ENCODE data around the gene SULT1C3.
"Not testable (repeated sequence)": the region's sequence is repeated elsewhere in the genome, so short reads cannot be mapped to it uniquely, and the experiment has no call there.

The SULT1C3 gene

GRCh38 chr2:108253106-108253505 lies 13.3 kb downstream of the SULT1C3 start:
- no peak for DNase-seq

GRCh38 chr2:108257757-108258331 lies 18.1 kb downstream of the SULT1C3 start:
- DNase-seq = no peak

DNA sequence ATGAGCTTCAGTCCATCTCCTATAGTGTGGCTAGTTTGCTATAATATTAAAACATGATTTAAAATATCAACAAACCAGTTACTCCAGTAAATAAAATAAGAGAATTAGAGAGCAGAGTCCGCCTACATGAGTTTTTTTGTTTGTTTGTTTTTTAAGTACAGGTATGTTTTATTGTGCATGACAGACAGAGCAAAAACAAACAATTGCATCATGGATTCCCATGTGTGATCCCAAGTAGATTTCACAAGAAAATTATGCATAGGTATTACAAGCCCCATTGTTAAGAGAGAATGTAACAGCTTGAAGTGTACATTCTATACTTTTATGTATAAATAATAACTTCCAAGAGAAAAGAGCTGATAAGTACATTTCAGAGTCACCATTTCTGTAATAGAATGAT lies 21.0 kb downstream of the SULT1C3 start:
- DNase-seq = no peak

GRCh38 chr2:108262036-108262435 lies 22.3 kb downstream of the SULT1C3 start:
- DNase-seq = no peak

DNA sequence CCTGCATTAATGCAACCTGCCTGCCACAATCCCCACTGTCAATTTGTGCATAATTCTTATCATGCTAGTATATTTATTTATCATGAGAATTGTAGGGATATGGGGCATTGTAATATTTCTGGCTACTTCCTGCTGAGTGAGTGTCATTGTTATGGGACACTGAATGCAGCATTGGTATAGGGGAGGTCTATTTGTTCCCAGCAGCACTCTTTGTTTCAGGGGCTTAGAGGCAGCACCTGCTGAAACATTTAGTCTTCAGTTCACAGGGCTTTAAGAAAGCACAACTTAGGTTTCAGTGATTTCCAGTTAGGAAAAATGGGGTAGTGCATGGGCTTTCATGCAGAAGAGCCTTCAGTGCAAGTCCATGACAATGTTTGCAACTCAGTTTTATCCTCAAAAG lies 23.6 kb downstream of the SULT1C3 start:
- DNase-seq = no peak

DNA sequence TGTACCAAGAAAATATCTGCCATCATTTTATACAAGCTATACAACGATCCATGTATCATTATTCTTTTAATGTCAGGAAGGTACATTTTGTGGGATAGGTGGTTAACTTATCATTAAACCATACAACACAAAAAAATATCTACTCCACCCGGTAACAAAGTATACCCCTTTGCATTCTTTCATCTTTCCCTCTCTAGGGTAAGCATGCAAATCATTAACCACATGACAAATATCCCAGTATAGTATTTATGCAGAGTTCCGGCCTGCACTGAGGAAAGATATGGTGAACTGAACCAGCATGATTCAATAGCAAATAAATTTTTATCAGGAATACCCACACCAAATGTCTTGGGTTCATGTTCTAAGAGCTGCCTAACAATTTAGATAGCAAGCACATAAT lies 26.4 kb downstream of the SULT1C3 start:
- no peak for DNase-seq

DNA sequence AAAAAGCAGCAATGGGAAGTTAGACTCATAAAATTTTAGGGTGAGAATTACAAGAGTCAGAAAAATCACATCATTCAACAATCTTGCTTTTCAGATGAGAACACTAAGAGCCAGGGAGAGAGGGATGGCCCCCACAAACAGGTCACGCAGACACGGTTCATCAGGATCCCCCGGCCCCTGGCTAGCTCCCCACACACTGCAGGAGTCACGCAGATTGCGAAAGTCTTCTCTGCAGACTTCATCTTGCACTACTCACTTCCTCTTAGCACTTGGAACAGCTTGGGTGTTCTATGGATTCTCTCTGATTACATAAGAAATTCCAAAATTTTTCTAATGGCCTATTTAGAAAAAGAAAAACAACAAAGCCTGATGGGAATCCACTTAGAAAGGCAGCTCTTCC lies 27.3 kb downstream of the SULT1C3 start:
- DNase-seq = no peak

DNA sequence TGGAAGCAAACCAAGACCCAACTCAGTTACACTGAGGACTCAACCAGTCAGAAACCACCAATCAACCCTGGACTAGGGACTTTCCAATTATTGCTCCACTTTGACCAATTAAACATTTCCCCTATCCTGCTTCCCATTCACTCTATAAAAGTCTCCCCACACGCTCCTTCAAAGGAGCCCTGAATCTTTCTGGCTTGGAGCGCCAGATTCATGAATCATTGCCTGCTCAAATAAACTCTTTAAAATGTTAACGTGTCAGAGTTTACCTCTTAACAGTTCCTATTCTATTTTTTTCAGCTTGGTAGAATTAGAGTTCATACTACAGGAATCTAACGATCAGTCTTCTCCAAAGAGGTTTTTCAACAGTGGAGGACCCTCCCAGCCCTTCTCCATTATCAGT lies 28.2 kb downstream of the SULT1C3 start:
- DNase-seq = no peak

DNA sequence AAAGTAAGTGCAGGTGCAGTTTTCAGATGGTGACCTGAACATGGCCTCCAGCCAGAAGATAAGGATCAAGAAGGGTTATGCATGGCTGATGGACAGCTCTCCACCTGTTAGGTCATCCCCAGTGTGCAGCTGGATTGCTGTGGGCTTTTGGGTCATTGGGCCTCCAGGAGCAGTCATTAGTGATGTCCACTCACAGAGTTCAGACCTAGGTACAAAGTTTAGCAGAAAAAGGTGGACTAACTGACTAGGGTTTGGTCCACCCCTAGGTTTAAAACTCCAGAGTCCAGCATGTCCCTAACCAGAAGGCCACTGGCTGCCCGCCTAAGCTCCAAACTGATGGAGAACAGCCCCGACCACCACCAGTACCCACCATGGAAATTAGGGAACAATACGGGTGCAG lies 30.6 kb downstream of the SULT1C3 start:
- no peak for DNase-seq

DNA sequence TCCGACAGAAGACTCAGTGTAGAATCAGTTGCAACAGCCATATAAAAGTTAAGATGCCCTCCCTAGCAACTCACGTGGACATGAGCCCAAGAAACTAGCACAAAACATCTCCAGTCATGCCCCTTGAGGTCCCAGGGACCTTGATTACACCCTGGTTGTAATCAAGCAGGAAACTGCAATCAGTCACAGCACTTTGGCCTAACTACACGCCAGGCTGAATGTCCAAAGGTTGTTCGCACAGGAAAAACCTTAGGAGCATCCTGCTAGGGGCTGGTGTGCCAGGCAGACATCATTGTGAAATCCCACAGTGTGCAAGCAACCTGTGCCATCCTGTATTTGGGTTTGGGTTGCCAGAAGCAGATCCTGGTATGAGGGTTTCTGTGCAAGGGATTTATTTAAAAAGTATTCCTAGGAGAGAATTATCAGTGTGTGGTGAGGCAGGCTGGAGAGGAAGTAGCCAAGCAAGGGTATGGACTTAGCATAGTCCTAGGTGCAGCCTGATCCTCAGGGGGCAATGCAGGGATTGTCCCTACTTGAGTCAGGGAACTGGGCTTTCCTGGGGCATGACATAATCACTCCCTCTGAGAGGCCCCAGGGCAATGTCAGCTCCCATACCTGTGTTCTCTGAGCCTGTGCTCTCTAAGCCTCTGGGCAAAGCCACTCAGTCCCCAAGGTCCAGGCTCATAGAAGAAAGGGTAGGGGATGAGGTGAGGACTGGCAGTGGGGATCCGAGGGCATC lies 31.2 kb downstream of the SULT1C3 start:
- DNase-seq = no peak

DNA sequence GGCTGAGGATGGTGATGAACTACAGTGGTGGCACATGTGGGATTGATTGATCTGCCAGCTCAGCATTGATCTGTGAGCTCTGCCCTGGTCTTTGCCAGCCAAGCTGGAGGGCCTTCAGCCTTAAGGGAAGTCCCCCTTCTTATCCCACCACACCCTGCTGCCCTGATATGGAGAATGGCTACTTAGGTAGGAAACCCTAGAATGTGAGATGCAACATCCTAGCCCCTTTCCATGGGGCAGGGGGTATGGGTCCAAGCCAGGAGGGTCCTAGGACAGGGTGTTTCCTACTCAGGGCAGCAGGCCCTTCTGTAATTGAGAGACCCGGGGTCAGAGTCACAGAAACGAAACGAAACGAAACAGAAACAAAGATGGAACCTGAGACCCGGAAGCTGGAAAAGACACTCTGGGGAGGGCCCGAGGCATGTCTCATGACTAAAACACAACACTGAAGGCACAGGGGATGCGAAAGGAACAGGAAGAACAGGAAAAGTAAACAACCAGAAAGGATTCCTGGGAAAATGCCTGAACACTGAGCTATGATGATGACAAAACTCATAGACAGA lies 32.0 kb downstream of the SULT1C3 start:
- no peak for DNase-seq

GRCh38 chr2:108278631-108279030 lies 38.9 kb downstream of the SULT1C3 start:
- DNase-seq = no peak

- no peak for DNase-seq
Measured at GRCh38 chr2:108279468-108279867, 39.7 kb downstream of the SULT1C3 start.

DNA sequence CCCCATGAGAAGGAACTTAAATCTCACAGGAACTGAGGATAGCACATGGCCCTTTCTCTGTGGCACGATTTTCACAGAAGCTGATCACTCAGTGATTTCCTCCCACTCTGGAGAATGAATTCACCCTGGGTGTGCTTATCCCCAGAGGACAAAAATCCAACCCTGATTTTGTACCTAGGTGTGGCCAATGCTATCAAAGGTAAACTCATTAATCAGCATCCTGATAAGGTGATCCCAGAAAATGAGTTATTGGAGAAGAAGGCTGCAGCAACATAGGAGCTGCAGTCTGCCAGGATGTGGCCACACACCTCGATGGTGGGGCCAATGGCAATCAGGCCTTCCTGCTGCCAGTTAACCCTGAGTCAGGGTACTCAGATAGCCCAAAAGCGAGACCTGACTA lies 40.7 kb downstream of the SULT1C3 start:
- DNase-seq = no peak

GRCh38 chr2:108284566-108284965 lies 44.8 kb downstream of the SULT1C3 start:
- DNase-seq = not testable (repeated sequence)

DNA sequence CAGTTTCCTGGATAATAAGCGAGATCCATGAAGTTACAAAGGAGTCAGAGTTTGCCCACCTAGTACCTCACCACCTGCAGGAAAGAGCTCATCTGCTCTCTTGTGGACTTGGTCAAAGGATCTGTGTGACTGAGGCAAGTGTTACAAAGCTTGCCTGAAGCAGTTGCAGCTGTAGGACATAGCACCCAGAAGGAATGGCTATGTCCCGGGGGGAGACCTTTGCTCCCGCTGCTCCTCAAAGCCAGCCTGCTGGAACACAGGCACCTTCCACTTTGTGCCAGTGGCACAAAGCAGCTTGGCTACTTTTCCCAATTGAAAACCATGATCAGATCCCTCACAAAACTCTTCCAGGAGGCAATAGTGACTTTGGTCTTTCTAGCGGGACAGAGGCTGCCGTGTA lies 45.8 kb downstream of the SULT1C3 start:
- DNase-seq = no peak

DNA sequence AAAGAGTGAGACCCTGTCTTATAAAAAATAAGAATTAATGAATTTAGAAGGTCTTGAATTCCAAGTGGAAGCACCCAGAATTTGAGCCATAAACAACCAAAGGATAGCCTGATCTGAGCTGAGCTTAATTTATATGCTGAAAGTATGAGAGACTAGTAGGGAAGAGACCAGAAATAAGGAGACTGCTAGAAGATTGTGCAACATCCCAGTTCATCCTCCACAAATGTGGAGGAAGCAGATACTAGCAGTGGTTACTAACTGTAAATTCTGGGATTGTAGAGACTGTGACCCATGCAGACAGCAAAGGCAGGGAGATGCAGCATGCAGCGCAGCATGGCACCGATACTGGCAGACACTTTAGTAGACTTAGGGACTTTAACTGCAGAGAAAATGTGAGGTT lies 47.4 kb downstream of the SULT1C3 start:
- no peak for DNase-seq

DNA sequence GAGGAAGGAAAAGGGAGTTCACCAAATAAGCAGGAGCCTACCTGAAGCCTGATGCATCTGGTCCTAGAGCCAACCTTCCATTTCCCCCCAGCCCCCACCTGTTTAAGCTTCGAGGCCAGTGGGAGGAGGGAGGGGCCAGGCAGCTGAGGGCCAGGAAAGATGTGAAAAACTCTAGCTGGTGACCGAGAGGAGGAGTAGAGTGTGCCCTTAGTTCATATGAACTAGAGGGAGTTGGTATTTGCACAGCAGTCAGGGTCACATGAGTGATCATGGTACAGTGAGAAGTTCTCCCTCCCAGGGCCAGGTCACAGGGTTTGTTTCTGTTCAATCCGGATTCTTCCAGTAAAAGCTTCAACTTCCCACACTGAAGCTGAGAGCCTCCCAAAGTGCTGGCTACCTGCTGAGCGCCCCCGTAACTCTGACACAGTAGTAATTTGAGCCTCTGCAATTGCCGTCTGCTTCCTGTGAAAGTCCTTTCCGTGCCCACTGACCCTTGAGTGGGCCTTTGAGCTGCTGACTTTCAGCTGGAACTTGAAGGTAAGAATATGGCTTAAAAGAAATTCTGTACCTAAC lies 48.9 kb downstream of the SULT1C3 start, which contains the start of gene SULT1C2:
Gene SULT1C2 (plus strand): TSS at position 362 of the 573 bp plus-strand sequence. CDS start 4,773 bp downstream, outside the sequence.
- DNase-seq = no peak

DNA sequence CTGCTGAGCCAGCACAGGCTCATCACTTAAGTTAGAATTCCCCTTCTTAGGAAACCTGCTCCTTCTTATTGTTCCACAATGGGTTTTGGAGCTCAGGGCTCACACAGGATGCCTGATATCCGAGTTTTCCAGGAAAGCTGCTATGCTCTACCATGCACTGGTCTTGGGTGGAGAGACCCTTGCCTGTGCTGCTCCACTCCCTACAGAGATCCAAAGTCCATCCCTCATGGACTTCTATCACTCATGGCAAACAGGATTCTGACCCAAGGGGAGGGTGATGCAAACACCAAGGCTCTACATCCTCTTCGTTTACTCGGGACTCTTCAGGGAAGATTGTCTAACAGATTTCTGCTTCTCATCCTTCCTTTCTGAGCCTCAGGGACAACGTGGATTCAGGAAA lies 54.1 kb downstream of the SULT1C3 start:
- no peak for DNase-seq

- DNase-seq = no peak
Measured at GRCh38 chr2:108297436-108298141, 57.8 kb downstream of the SULT1C3 start.

GRCh38 chr2:108301558-108301957 lies 61.8 kb downstream of the SULT1C3 start:
- no peak for DNase-seq

DNA sequence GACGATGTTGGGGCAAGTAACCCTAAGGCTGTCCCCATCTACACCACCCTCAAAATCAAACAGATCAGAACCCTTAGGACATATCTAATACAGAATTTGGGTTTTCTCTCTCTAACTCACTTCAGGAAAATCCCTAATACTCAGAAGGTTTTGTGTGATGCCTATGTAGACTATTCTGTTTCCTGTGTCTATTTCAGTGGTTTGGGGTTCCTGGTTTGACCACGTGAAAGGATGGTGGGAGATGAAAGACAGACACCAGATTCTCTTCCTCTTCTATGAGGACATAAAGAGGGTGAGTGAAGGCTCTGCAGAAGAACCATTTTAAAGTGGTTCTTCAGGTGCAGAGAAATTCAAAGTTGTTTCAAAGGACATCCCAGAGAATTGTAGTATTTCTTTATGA lies 65.2 kb downstream of the SULT1C3 start:
- DNase-seq = no peak

GRCh38 chr2:108305901-108306300 lies 66.1 kb downstream of the SULT1C3 start:
- no peak for DNase-seq

DNA sequence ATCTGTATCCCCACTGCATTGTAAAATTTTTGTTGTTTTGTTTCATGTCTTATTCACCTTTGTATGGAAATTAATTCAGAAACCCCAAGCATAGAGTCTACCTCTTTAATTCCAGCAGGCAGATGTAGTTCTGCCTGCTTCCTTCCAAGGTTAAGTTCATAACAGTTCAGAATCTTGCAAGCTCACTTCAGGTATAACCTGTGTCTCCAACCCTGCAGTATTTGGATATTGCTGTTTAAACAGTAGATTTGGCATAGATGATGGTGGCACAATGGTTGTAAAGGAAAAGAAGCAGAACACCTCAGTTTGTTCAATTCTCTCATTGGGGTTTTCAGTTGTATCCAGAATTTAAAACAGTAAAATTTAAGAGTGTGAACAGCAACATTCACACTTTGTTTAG lies 70.1 kb downstream of the SULT1C3 start:
- no peak for DNase-seq

All from KG1 (cell line).